PC-3 (cell line): ENCODE data around the gene SLC19A1. TPM values are rescaled to one million over a fixed set of nuclear protein-coding genes. Genes with fewer than 3 reads are reported as not detected.

Experiments used
- ATAC-seq: fragments of 200-7000 bp; cut with Tn5 transposase; 2 replicates; pipeline ENCODE4 v1.9.1; 2020; ENCODE audit warnings: mild to moderate bottlenecking, moderate library complexity
- BruUV-seq: library from RNA; stranded (reverse); fragments of 400-500 nt; replicated peaks from 2 replicates; lab custom pipeline; 2021; lab: Mats Ljungman, UMichigan
- CTCF ChIA-PET: fragments of 300-600 bp; sonication (Branson Sonifier 250); formaldehyde crosslinking; loops from one replicate; lab custom pipeline; 2022; ENCODE audit warnings: antibody characterized with exemption; lab: Charles Lee
- POLR2A ChIA-PET: fragments of 300-600 bp; sonication (Branson Sonifier 250); formaldehyde crosslinking; loops from one replicate; lab custom pipeline; 2022; ENCODE audit warnings: antibody characterized with exemption; ENCODE audit not compliant: unreplicated experiment; lab: Charles Lee
- DNase-seq: peaks from one replicate; pipeline ENCODE4 v3.0.0-alpha.2; 2015
- H2AFZ ChIP-seq: fragments of 300-600 bp; sonication (generic); 2 replicates; pipeline ENCODE4 v1.6.0; 2016; ENCODE audit warnings: antibody characterized with exemption, low read length
- H3F3A ChIP-seq: fragments of 300-600 bp; sonication (generic); one replicate; pipeline ENCODE4 v1.6.0; 2017; ENCODE audit warnings: antibody characterized with exemption, low read length, control low read depth, mild to moderate bottlenecking; ENCODE audit not compliant: unreplicated experiment
- H3K27ac ChIP-seq: fragments of 300-600 bp; sonication (generic); 2 replicates; pipeline ENCODE4 v1.5.1; 2016; ENCODE audit warnings: mild to moderate bottlenecking, low read length
- H3K27me3 ChIP-seq: fragments of 300-600 bp; sonication (generic); 2 replicates; pipeline ENCODE4 v1.6.1; 2016; ENCODE audit warnings: low read length, mixed read lengths
- H3K36me3 ChIP-seq: fragments of 300-600 bp; sonication (generic); 2 replicates; pipeline ENCODE4 v1.6.1; 2016; ENCODE audit warnings: low read depth, mixed run types, low read length, mixed read lengths
- H3K4me1 ChIP-seq: fragments of 300-600 bp; sonication (generic); 2 replicates; pipeline ENCODE4 v1.5.1; 2016; ENCODE audit warnings: low read length; ENCODE audit not compliant: insufficient read depth
- H3K4me2 ChIP-seq: fragments of 300-600 bp; sonication (generic); 2 replicates; pipeline ENCODE4 v1.6.0; 2016; ENCODE audit warnings: low read length
- H3K4me3 ChIP-seq: fragments of 300-600 bp; sonication (generic); 2 replicates; pipeline ENCODE4 v1.5.1; 2016; ENCODE audit warnings: mild to moderate bottlenecking, low read length, mixed read lengths
- H3K79me2 ChIP-seq: fragments of 300-600 bp; sonication (generic); 2 replicates; pipeline ENCODE4 v1.6.1; 2017; ENCODE audit warnings: low read length, mixed read lengths
- H3K9ac ChIP-seq: fragments of 300-600 bp; sonication (generic); 2 replicates; pipeline ENCODE4 v1.6.0; 2016; ENCODE audit warnings: mild to moderate bottlenecking, low read length
- H3K9me2 ChIP-seq: fragments of 300-600 bp; sonication (generic); replicated peaks from 2 replicates; pipeline ENCODE4 v1.6.1; 2016; ENCODE audit warnings: mixed run types, low read length, mixed read lengths
- H3K9me3 ChIP-seq: fragments of 300-600 bp; sonication (generic); 2 replicates; pipeline ENCODE4 v1.6.1; 2016; ENCODE audit warnings: low read length, mixed read lengths
- H4K20me1 ChIP-seq: fragments of 300-600 bp; sonication (generic); 2 replicates; pipeline ENCODE4 v1.6.1; 2016; ENCODE audit warnings: low read length, mixed read lengths
- CTCF ChIP-seq: fragments of 300-600 bp; sonication (generic); conservative IDR thresholded peaks from 2 replicates; pipeline ENCODE4 v1.5.1; 2017; ENCODE audit warnings: antibody characterized with exemption, low read depth, mild to moderate bottlenecking, low read length
- EZH2 ChIP-seq: fragments of 300-600 bp; sonication (generic); IDR thresholded peaks from one replicate; pipeline ENCODE4 v1.6.1; 2017; ENCODE audit warnings: antibody characterized with exemption, mild to moderate bottlenecking, low read length; ENCODE audit not compliant: unreplicated experiment
- EZH2phosphoT487 ChIP-seq: fragments of 300-600 bp; sonication (generic); IDR thresholded peaks from 2 replicates; pipeline ENCODE4 v1.6.1; 2018; ENCODE audit warnings: mild to moderate bottlenecking, antibody characterized with exemption, low read length, borderline replicate concordance
- intact Hi-C: fragments of 100-400 bp; cut with micrococcal nuclease; formaldehyde crosslinking; loops from 2 replicates; pipeline ENCODE4 v1.9.0; 2023
- total RNA-seq: library from RNA; depleted of rRNA; stranded (reverse); fragments of >200 nt; gene quantifications from 2 replicates; pipeline ENCODE4 v1.2.3, GENCODE V29; 2014

SLC19A1 gene
- total RNA-seq, 1 experiment from 2014 or later = 54.2 TPM

GRCh38 chr21:45509566-45510465, 32.4 kb downstream of the SLC19A1 start:
- ChIA-PET POLR2A (no interaction called here), CTCF (no interaction called here)
- no peaks in the 10 kb centered on the region for H3K79me2 ChIP-seq
- H3K27ac ChIP-seq = no peak overlapping the region
- no peak for DNase-seq
- intact Hi-C loops = no loop called here
- no peaks in the 10 kb centered on the region for H3K9me3 ChIP-seq
- H4K20me1 ChIP-seq = no peaks in the 10 kb centered on the region
- H3K4me1 ChIP-seq = peaks cover 26% of the 10 kb centered on the region
- no peak for ATAC-seq
- no peaks in the 10 kb centered on the region for H3K27me3 ChIP-seq
- H3K36me3 ChIP-seq = peaks cover 5% of the 10 kb centered on the region; the same call in 1 of the 2 replicates
- no TSS peak for BruUV-seq
- TF ChIP-seq CTCF (no peak; the same call in 1 of the 2 replicates), EZH2 (no peak)
- H3F3A ChIP-seq = no peaks in the 10 kb centered on the region
- no peaks in the 10 kb centered on the region for H3K9me2 ChIP-seq
- no peak overlapping the region for H2AFZ ChIP-seq
- no peak overlapping the region for H3K9ac ChIP-seq
- H3K4me2 ChIP-seq = no peak overlapping the region
- H3K4me3 ChIP-seq = no peak overlapping the region

GRCh38 chr21:45508607-45509565, 33.4 kb downstream of the SLC19A1 start:
- intact Hi-C loops = no loop called here
- H3K4me2 ChIP-seq = no peak overlapping the region
- H4K20me1 ChIP-seq = no peaks in the 10 kb centered on the region
- ATAC-seq (no peak), DNase-seq (no peak)
- H3K27ac ChIP-seq = no peak overlapping the region
- H3K4me1 ChIP-seq = peaks cover 17% of the 10 kb centered on the region
- CTCF ChIA-PET = no interaction called here
- no peaks in the 10 kb centered on the region for H3K79me2 ChIP-seq
- H3K9me2 ChIP-seq = no peaks in the 10 kb centered on the region
- POLR2A ChIA-PET = no interaction called here
- no peak overlapping the region for H3K4me3 ChIP-seq
- no TSS peak for BruUV-seq
- H2AFZ ChIP-seq = no peak overlapping the region
- H3K27me3 ChIP-seq = no peaks in the 10 kb centered on the region
- H3K9ac ChIP-seq = no peak overlapping the region
- no peaks in the 10 kb centered on the region for H3K9me3 ChIP-seq
- H3F3A ChIP-seq = no peaks in the 10 kb centered on the region
- H3K36me3 ChIP-seq = peaks cover 5% of the 10 kb centered on the region; the same call in 1 of the 2 replicates
- TF ChIP-seq EZH2 (no peak), CTCF (no peak), EZH2phosphoT487 (no peak)
